Lung (tissue), 12 donors: ENCODE data around the gene TMEM150B. TPM values are rescaled to one million over a fixed set of nuclear protein-coding genes. Genes with fewer than 3 reads are reported as not detected.

Experiments used
- ATAC-seq: fragments of 200-7000 bp; cut with Tn5 transposase; one replicate; pipeline ENCODE4 v1.9.1; 2020; ENCODE audit warnings: moderate number of reproducible peaks; ENCODE audit not compliant: insufficient read depth, low FRiP score
- DNase-seq, 3 donors: peaks; one replicate each; pipeline ENCODE4 v3.0.0-alpha.2; 2013 to 2017
- H3K27ac ChIP-seq, 2 donors: one replicate each; pipeline ENCODE4 v1.5.1; 2013; ENCODE audit warnings: mild to moderate bottlenecking in 2 of 2, moderate library complexity in 2 of 2, control low read depth in 1 of 2, inconsistent platforms in 1 of 2, low read depth in 1 of 2, low read length in 1 of 2
- H3K27me3 ChIP-seq, 3 donors: one replicate each; pipeline ENCODE4 v1.5.1; 2013; ENCODE audit warnings: low read length in 2 of 3; ENCODE audit not compliant: control insufficient read depth in 3 of 3, insufficient read depth in 3 of 3
- H3K36me3 ChIP-seq, 4 donors: one replicate each; pipeline ENCODE4 v1.5.1; 2013; ENCODE audit warnings: low read length in 4 of 4, mild to moderate bottlenecking in 1 of 4, moderate library complexity in 1 of 4; ENCODE audit not compliant: control insufficient read depth in 4 of 4, insufficient read depth in 4 of 4
- H3K4me1 ChIP-seq, 5 donors: one replicate each; pipeline ENCODE4 v1.5.1; 2013; ENCODE audit warnings: low read length in 5 of 5, mild to moderate bottlenecking in 2 of 5, moderate library complexity in 1 of 5; ENCODE audit not compliant: control insufficient read depth in 5 of 5, insufficient read depth in 5 of 5
- H3K4me3 ChIP-seq: one replicate; pipeline ENCODE4 v1.5.1; 2013; ENCODE audit warnings: mild to moderate bottlenecking, control low read depth, moderate library complexity
- H3K9ac ChIP-seq, 2 donors: one replicate each; pipeline ENCODE4 v1.5.1; 2013; ENCODE audit warnings: low read length in 2 of 2, control low read depth in 1 of 2; ENCODE audit not compliant: insufficient read depth in 1 of 2
- H3K9me3 ChIP-seq, 4 donors: one replicate each; pipeline ENCODE4 v1.5.1; 2013; ENCODE audit warnings: low read length in 3 of 4, mild to moderate bottlenecking in 1 of 4, moderate library complexity in 1 of 4; ENCODE audit not compliant: control insufficient read depth in 4 of 4, insufficient read depth in 3 of 4
- WGBS, 2 donors: extraction: QIAGEN DNeasy Blood & Tissue Kit; methylation state at CpG; one replicate each; pipeline ENCODE4 v1.1.7; 2013; 5-methylcytosine and 5-hydroxymethylcytosine counted together
- polyA plus RNA-seq, 2 donors: library from polyadenylated mRNA; stranded (reverse); fragments of 200-250 nt; gene quantifications; one replicate each; pipeline ENCODE4 v1.2.1, GENCODE V29; 2013
- total RNA-seq, 2 donors: library from RNA; depleted of rRNA in 1 of 2; stranded (reverse); fragments of >200 nt in 1 of 2; gene quantifications; one replicate each; pipeline ENCODE4 v1.2.1, GENCODE V29; 2014 to 2021
- TF ChIP-seq, protein P1 (sequence below): IDR thresholded peaks from 2 replicates; pipeline ENCODE4 v1.5.1; 2012; ENCODE audit warnings: mild to moderate bottlenecking; ENCODE audit errors: control extremely low read depth, extremely low read depth
- donor health status: control.
- donor health status: control.
- donor health status: Bipolar disorder and iron deficiency.
- donor health status: healthy.
- donor health status: DM: yes; HTN: yes; CAD: no.

The TMEM150B gene
- total and polyA plus RNA-seq, 4 donors: 2.3 to 23.0 (median 17.0) TPM

DNA sequence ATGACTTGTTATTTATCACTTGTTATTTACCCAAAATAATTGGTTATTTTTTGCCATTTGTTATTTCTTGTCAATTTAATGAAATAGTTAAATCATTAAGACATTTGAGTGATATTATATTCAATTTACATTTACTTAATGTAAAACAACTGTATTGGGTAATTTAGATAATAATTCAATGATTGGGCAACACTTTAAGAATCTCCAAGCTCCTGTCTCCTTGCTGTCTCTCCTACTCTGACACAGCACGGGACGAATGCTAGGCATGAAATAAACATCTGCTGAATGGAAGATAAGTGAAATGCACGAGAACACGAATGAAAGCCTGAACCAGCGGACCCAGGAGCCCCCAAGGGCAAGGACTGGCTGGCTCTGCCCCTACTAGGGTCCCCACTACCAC is 60.6 kb downstream of the TMEM150B start:
- TF ChIP-seq, protein P1, sequence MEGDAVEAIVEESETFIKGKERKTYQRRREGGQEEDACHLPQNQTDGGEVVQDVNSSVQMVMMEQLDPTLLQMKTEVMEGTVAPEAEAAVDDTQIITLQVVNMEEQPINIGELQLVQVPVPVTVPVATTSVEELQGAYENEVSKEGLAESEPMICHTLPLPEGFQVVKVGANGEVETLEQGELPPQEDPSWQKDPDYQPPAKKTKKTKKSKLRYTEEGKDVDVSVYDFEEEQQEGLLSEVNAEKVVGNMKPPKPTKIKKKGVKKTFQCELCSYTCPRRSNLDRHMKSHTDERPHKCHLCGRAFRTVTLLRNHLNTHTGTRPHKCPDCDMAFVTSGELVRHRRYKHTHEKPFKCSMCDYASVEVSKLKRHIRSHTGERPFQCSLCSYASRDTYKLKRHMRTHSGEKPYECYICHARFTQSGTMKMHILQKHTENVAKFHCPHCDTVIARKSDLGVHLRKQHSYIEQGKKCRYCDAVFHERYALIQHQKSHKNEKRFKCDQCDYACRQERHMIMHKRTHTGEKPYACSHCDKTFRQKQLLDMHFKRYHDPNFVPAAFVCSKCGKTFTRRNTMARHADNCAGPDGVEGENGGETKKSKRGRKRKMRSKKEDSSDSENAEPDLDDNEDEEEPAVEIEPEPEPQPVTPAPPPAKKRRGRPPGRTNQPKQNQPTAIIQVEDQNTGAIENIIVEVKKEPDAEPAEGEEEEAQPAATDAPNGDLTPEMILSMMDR: no peak
- ATAC-seq (no peak), DNase-seq (no peak)
- Histone ChIP-seq H3K4me3 (no peak overlapping the region), H3K4me1 (peaks cover 0 to 8% (median 3%) of the 10 kb centered on the region in 5 donors), H3K36me3 (peaks cover 0 to 7% (median 1%) of the 10 kb centered on the region in 4 donors), H3K9ac (no peak overlapping the region), H3K9me3 (no peaks in the 10 kb centered on the region), H3K27ac (no peak overlapping the region), H3K27me3 (no peaks in the 10 kb centered on the region)
- WGBS, 2 donors: 83 to 94% methylated on average over 5 of the region's 5 CpGs

Other genes starting within 250 kb of the TMEM150B start
- gene EPS8L1, start 249.5 kb downstream of the TMEM150B start, total RNA-seq: 10 to 100 TPM; 19.5 to 49.0 TPM
- gene EPS8L1, start 249.5 kb downstream of the TMEM150B start, polyA plus RNA-seq: 10 to 100 TPM; 24.6 to 61.8 TPM
- gene PPP1R12C, start 207.7 kb downstream of the TMEM150B start, total RNA-seq: 100 to 1,000 TPM in 1 of 2 donors, 10 to 100 TPM in 1; 47.4 to 163 TPM
- gene PPP1R12C, start 207.7 kb downstream of the TMEM150B start, polyA plus RNA-seq: 100 to 1,000 TPM; 108 to 114 TPM
- gene TNNT1, start 176.1 kb downstream of the TMEM150B start, total RNA-seq: 1 to 10 TPM; 1.5 to 4.1 TPM
- gene TNNT1, start 176.1 kb downstream of the TMEM150B start, polyA plus RNA-seq: 1 to 10 TPM; 1.2 to 5.2 TPM
- gene TNNI3, start 167.6 kb downstream of the TMEM150B start, total RNA-seq: 1 to 10 TPM; 4.4 to 4.8 TPM
- 1 to 10 TPM; 1.2 to 2.2 TPM for gene TNNI3, start 167.6 kb downstream of the TMEM150B start, polyA plus RNA-seq
- 10 to 100 TPM; 16.4 to 52.3 TPM for gene DNAAF3, start 158.7 kb downstream of the TMEM150B start, total RNA-seq
- gene DNAAF3, start 158.7 kb downstream of the TMEM150B start, polyA plus RNA-seq: 10 to 100 TPM; 10.9 to 11.0 TPM
- gene SYT5, start 145.1 kb downstream of the TMEM150B start, total RNA-seq: under 1 TPM; 0.06 to 0.40 TPM
- under 1 TPM in 1 of 2 donors, not detected in 1; 0.33 TPM for gene SYT5, start 145.1 kb downstream of the TMEM150B start, polyA plus RNA-seq
- 1 to 10 TPM in 1 of 2 donors, under 1 TPM in 1; 0.37 to 1.3 TPM for gene PTPRH, start 115.8 kb downstream of the TMEM150B start, total RNA-seq
- under 1 TPM; 0.22 to 0.65 TPM for gene PTPRH, start 115.8 kb downstream of the TMEM150B start, polyA plus RNA-seq
- gene TMEM86B, start 96.6 kb downstream of the TMEM150B start, total RNA-seq: 1 to 10 TPM; 1.8 to 4.7 TPM
- 1 to 10 TPM; 3.9 to 5.3 TPM for gene TMEM86B, start 96.6 kb downstream of the TMEM150B start, polyA plus RNA-seq
- gene PPP6R1, start 66.3 kb downstream of the TMEM150B start, total RNA-seq: 10 to 100 TPM; 37.3 to 86.3 TPM
- 10 to 100 TPM; 37.8 to 58.4 TPM for gene PPP6R1, start 66.3 kb downstream of the TMEM150B start, polyA plus RNA-seq
- gene HSPBP1, start 45.2 kb downstream of the TMEM150B start, total RNA-seq: 10 to 100 TPM; 19.3 to 53.1 TPM
- gene HSPBP1, start 45.2 kb downstream of the TMEM150B start, polyA plus RNA-seq: 10 to 100 TPM; 50.2 to 62.2 TPM
- gene BRSK1, start 41.3 kb downstream of the TMEM150B start, total RNA-seq: 1 to 10 TPM; 2.1 to 6.4 TPM
- under 1 TPM; 0.53 to 0.94 TPM for gene BRSK1, start 41.3 kb downstream of the TMEM150B start, polyA plus RNA-seq
- gene KMT5C, start 14.5 kb upstream of the TMEM150B start, total RNA-seq: 10 to 100 TPM; 14.1 to 16.5 TPM
- gene KMT5C, start 14.5 kb upstream of the TMEM150B start, polyA plus RNA-seq: 10 to 100 TPM in 1 of 2 donors, 1 to 10 TPM in 1; 6.7 to 10.9 TPM
- gene COX6B2, start 29.4 kb upstream of the TMEM150B start, total RNA-seq: 1 to 10 TPM in 1 of 2 donors, not detected in 1; 1.4 TPM
- under 1 TPM; 0.16 to 0.50 TPM for gene COX6B2, start 29.4 kb upstream of the TMEM150B start, polyA plus RNA-seq
- under 1 TPM in 1 of 2 donors, not detected in 1; 0.09 TPM for gene GARIN5B, start 37.9 kb upstream of the TMEM150B start, total RNA-seq
- not detected for gene GARIN5B, start 37.9 kb upstream of the TMEM150B start, polyA plus RNA-seq
- gene IL11, start 45.1 kb upstream of the TMEM150B start, total RNA-seq: under 1 TPM in 1 of 2 donors, not detected in 1; 0.74 TPM
- gene IL11, start 45.1 kb upstream of the TMEM150B start, polyA plus RNA-seq: under 1 TPM; 0.26 to 0.41 TPM
- 100 to 1,000 TPM in 1 of 2 donors, 10 to 100 TPM in 1; 14.3 to 106 TPM for gene TMEM190, start 51.5 kb upstream of the TMEM150B start, total RNA-seq
- 10 to 100 TPM; 56.2 to 68.8 TPM for gene TMEM190, start 51.5 kb upstream of the TMEM150B start, polyA plus RNA-seq
- gene TMEM238, start 59.0 kb upstream of the TMEM150B start, total RNA-seq: 10 to 100 TPM in 1 of 2 donors, under 1 TPM in 1; 0.43 to 31.0 TPM
- gene TMEM238, start 59.0 kb upstream of the TMEM150B start, polyA plus RNA-seq: under 1 TPM; 0.76 to 0.89 TPM
- gene RPL28, start 60.6 kb upstream of the TMEM150B start, total RNA-seq: 1,000 to 10,000 TPM in 1 of 2 donors, 100 to 1,000 TPM in 1; 272 to 1,742 TPM
- 1,000 to 10,000 TPM; 1,460 to 3,086 TPM for gene RPL28, start 60.6 kb upstream of the TMEM150B start, polyA plus RNA-seq
- gene UBE2S, start 82.4 kb upstream of the TMEM150B start, total RNA-seq: 10 to 100 TPM; 22.8 to 25.6 TPM
- gene UBE2S, start 82.4 kb upstream of the TMEM150B start, polyA plus RNA-seq: 10 to 100 TPM; 11.3 to 17.3 TPM
- gene SHISA7, start 118.0 kb upstream of the TMEM150B start, total RNA-seq: under 1 TPM; 0.03 to 0.14 TPM
- gene SHISA7, start 118.0 kb upstream of the TMEM150B start, polyA plus RNA-seq: not detected
- gene ISOC2, start 136.3 kb upstream of the TMEM150B start, total RNA-seq: 10 to 100 TPM; 34.9 to 63.2 TPM
- 10 to 100 TPM; 68.6 to 85.0 TPM for gene ISOC2, start 136.3 kb upstream of the TMEM150B start, polyA plus RNA-seq
- gene C19orf85, start 139.4 kb upstream of the TMEM150B start, total RNA-seq: not detected
- not detected for gene C19orf85, start 139.4 kb upstream of the TMEM150B start, polyA plus RNA-seq
- gene ZNF628, start 151.3 kb upstream of the TMEM150B start, total RNA-seq: 10 to 100 TPM in 1 of 2 donors, 1 to 10 TPM in 1; 2.0 to 12.3 TPM
- 1 to 10 TPM; 7.5 to 8.0 TPM for gene ZNF628, start 151.3 kb upstream of the TMEM150B start, polyA plus RNA-seq
- gene NAT14, start 159.8 kb upstream of the TMEM150B start, total RNA-seq: 10 to 100 TPM; 17.7 to 43.9 TPM
- 10 to 100 TPM; 22.6 to 46.2 TPM for gene NAT14, start 159.8 kb upstream of the TMEM150B start, polyA plus RNA-seq
- gene SSC5D, start 163.1 kb upstream of the TMEM150B start, total RNA-seq: 1 to 10 TPM; 6.8 to 8.4 TPM
- 1 to 10 TPM in 1 of 2 donors, under 1 TPM in 1; 0.66 to 2.1 TPM for gene SSC5D, start 163.1 kb upstream of the TMEM150B start, polyA plus RNA-seq
- gene SBK2, start 211.8 kb upstream of the TMEM150B start, total RNA-seq: under 1 TPM in 1 of 2 donors, not detected in 1; 0.31 TPM
- not detected for gene SBK2, start 211.8 kb upstream of the TMEM150B start, polyA plus RNA-seq
- 1 to 10 TPM in 1 of 2 donors, not detected in 1; 1.2 TPM for gene SBK3, start 220.2 kb upstream of the TMEM150B start, total RNA-seq
- under 1 TPM in 1 of 2 donors, not detected in 1; 0.81 TPM for gene SBK3, start 220.2 kb upstream of the TMEM150B start, polyA plus RNA-seq